GM12874 (cell line): ENCODE data around the gene SEPTIN11.

Experiments
- CTCF ChIP-seq: IDR thresholded peaks from 2 replicates; pipeline ENCODE4 v1.5.1; 2011; ENCODE audit warnings: low read depth, mild to moderate bottlenecking, control low read depth, low read length, moderate library complexity; ENCODE audit not compliant: insufficient read depth

SEPTIN11 gene

GRCh38 chr4:76972306-76972705, 22.8 kb downstream of the SEPTIN11 start:
- TF ChIP-seq CTCF: no peak

DNA sequence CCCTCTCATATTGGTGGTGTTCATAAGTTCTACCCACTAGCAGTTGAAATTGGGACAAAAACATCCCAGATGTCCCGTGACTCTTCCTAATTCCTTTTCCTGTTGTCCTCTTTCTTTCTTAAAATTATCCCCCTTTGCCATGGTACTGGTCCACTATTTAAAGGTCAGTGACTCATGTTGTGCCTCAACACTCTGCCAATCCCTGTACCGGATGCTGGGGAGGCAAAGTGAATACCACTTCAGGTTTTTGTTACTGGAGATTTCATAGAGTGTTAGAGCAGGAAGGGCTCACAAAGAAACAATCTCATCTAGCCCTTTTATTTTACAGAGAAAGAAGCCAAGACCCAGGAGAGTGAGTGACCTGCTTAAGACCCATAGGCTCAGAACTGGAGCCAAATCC, 24.6 kb downstream of the SEPTIN11 start:
- no peak for TF ChIP-seq CTCF

DNA sequence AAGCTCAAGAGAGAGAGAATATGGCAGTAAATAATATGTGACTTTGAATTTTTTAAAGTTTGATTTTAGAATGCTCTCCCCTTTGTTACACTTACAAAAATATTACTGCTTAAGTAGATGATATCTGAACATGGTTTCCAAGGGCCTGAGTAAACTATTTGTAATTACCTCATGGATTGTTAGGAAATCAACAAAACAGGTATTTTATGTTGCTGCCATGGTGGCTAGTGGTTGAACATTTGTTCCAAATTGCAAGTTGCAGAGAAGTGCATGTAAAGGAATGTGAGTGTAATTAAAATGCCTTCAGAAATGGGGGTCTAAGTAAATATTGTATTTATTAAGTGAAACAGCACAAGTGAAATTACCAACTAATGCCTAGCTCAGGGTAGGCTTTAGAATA, 27.6 kb downstream of the SEPTIN11 start:
- no peak for TF ChIP-seq CTCF

- TF ChIP-seq CTCF: no peak
Measured at GRCh38 chr4:76977736-76978350, 28.3 kb downstream of the SEPTIN11 start.

DNA sequence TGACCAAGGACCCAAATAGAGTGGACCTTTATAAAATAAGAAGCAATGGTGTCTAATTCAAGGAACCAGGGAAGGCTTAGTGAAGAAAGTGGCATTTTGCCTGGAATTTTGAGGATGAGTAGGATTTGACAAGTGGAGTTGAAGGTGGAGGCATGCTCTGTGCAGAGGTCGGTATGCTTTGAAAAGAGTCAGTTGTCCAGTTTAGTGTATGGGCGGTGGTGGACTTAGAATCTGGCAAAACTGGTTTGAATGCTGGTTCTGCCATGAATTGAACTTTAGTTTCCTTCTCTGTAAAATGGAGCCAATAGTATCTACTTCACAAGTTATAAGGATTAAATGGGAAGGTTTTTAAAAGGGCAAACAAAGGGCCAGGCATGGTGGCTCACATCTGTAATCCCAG, 29.7 kb downstream of the SEPTIN11 start:
- no peak for TF ChIP-seq CTCF

- no peak for TF ChIP-seq CTCF
Measured at GRCh38 chr4:76980261-76980660, 30.7 kb downstream of the SEPTIN11 start.

DNA sequence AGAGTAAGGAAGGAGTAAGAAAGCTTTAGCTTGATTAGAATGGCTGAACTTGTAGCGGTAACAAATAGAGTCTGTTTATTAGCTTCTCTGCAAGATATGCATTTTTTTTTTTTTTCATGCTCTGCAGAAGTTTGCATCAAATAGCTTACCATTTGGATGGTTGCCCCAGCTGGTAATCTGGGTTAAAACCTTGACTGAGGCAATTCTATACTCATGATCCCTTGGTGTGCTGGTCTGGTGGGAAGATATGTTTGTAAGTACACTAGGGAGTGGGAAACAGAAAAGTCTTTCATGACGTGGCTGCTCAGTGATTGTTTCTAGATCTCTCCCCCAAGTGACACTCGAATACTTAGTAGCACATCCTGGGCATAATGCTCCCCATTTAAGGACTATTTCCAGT, 32.1 kb downstream of the SEPTIN11 start:
- no peak for TF ChIP-seq CTCF
